Fibroblast of pulmonary artery (primary cell): ENCODE results near the gene YBX2.

ENCODE experiments used
- DNase-seq: peaks from one replicate; pipeline ENCODE4 v3.0.0-alpha.2; 2010; ENCODE audit warnings: low read depth
- H3K4me3 ChIP-seq: replicated peaks from 2 replicates; pipeline ENCODE4 v1.5.1; 2011; ENCODE audit warnings: low read depth, mild to moderate bottlenecking, control low read depth, low read length, moderate library complexity
- CTCF ChIP-seq: IDR thresholded peaks from 2 replicates; pipeline ENCODE4 v1.5.1; 2011; ENCODE audit warnings: mild to moderate bottlenecking, control low read depth, low read length, inconsistent platforms; ENCODE audit errors: missing control alignments

Gene YBX2

GRCh38 chr17:7307686-7308624, 13.5 kb upstream of the YBX2 start:
- no peak for TF ChIP-seq CTCF
- peak; percentile 35 for DNase-seq
- peak overlapping the region; percentile 97 for H3K4me3 ChIP-seq

GRCh38 chr17:7306911-7307685, 12.7 kb upstream of the YBX2 start, which contains the start of gene EIF5A:
Gene EIF5A, plus strand, starts transcription at chr17:7307628. Its CDS starts 2,008 bp downstream, at chr17:7309636.
- peak; percentile 100 for DNase-seq
- peak within 1 kb of the TSS; percentile 97 for H3K4me3 ChIP-seq
- TF ChIP-seq CTCF = no peak

- TF ChIP-seq CTCF = no peak
- no peak overlapping the region for H3K4me3 ChIP-seq
- no peak for DNase-seq
Observed at GRCh38 chr17:7304179-7304578, 9.7 kb upstream of the YBX2 start.

GRCh38 chr17:7296189-7296861, 1.9 kb upstream of the YBX2 start:
- peak; percentile 82 for DNase-seq
- peak; percentile 47 for TF ChIP-seq CTCF
- no peak overlapping the region for H3K4me3 ChIP-seq

- no peak for TF ChIP-seq CTCF
- DNase-seq = no peak
- H3K4me3 ChIP-seq = no peak overlapping the region
Observed at GRCh38 chr17:7295230-7296180, 1.1 kb upstream of the YBX2 start.
